A549 (cell line): Measurements from ENCODE around the gene TMEM176B. TPM values are rescaled to one million over a fixed set of nuclear protein-coding genes. Genes with fewer than 3 reads are reported as not detected.

ENCODE experiments used
- ATAC-seq, 2 experiments: fragments of 200-7000 bp in 1 of 2; fragments of >200 bp in 1 of 2; cut with Nextera tagmentation in 1 of 2; cut with Tn5 transposase in 1 of 2; 3 replicates each; pipeline versions ENCODE4 v1.8.0 to v1.9.1; 2018 to 2020; ENCODE audit warnings: mild to moderate bottlenecking in 1 of 2, moderate library complexity in 1 of 2
- CTCF ChIA-PET: fragments of 300-600 bp; sonication (Branson Sonifier 250); formaldehyde crosslinking; extraction: SDS; loops from one replicate; lab custom pipeline; 2021; ENCODE audit warnings: antibody characterized with exemption, inconsistent platforms; lab: Yijun Ruan, JAX
- POLR2A ChIA-PET: fragments of 350-600 bp; formaldehyde crosslinking; extraction: SDS; loops from one replicate; lab custom pipeline; 2021; ENCODE audit warnings: antibody characterized with exemption, inconsistent platforms; lab: Yijun Ruan, JAX
- DNase-seq, 2 experiments: peaks; one replicate each; pipeline versions ENCODE4 v3.0.0 to v3.0.0-alpha.2; 2011 to 2016; ENCODE audit warnings: low read depth in 1 of 2, low spot score in 1 of 2
- FAIRE-seq: peaks from 2 replicates; lab custom pipeline; 2011; peaks lifted over from hg19 to GRCh38; lab: Jason Lieb, UNC
- H3K27ac ChIP-seq, 2 experiments: fragments of >200 bp; sonication (Bioruptor Twin); formaldehyde crosslinking; 3 replicates each; pipeline ENCODE4 v1.5.1; 2016 to 2017
- H3K4me1 ChIP-seq: fragments of >200 bp; sonication (Bioruptor Twin); formaldehyde crosslinking; 3 replicates; pipeline ENCODE4 v1.6.1; 2016
- H3K4me2 ChIP-seq: fragments of >200 bp; sonication (Bioruptor Twin); formaldehyde crosslinking; 3 replicates; pipeline ENCODE4 v1.6.1; 2016
- H3K4me3 ChIP-seq: fragments of >200 bp; sonication (Bioruptor Twin); formaldehyde crosslinking; 3 replicates; pipeline ENCODE4 v1.5.1; 2016
- H3K9me3 ChIP-seq: fragments of >200 bp; sonication (Bioruptor Twin); formaldehyde crosslinking; 3 replicates; pipeline ENCODE4 v1.6.1; 2016
- CBX8 ChIP-seq: fragments of 200-600 bp; sonication (generic); IDR thresholded peaks from 2 replicates; pipeline ENCODE4 v1.6.1; 2016
- CHD4 ChIP-seq: fragments of 200-600 bp; sonication (generic); IDR thresholded peaks from 2 replicates; pipeline ENCODE4 v1.6.1; 2016; ENCODE audit warnings: antibody characterized with exemption, mild to moderate bottlenecking, borderline replicate concordance
- EHMT2 ChIP-seq: fragments of 200-600 bp; sonication (generic); IDR thresholded peaks from 2 replicates; pipeline ENCODE4 v1.6.1; 2016; ENCODE audit warnings: antibody characterized with exemption, low read depth, mild to moderate bottlenecking, moderate library complexity
- ELK1 ChIP-seq: fragments of 150-350 bp; IDR thresholded peaks from 2 replicates; pipeline ENCODE4 v1.6.1; 2014; ENCODE audit warnings: low read depth, mild to moderate bottlenecking, low read length
- ESRRA ChIP-seq: fragments of 150-350 bp; IDR thresholded peaks from 2 replicates; pipeline ENCODE4 v1.6.1; 2014; ENCODE audit warnings: mild to moderate bottlenecking, low read length, borderline replicate concordance
- HDAC2 ChIP-seq: fragments of 200-600 bp; sonication (generic); IDR thresholded peaks from 2 replicates; pipeline ENCODE4 v1.6.1; 2016
- JUNB ChIP-seq: fragments of >200 bp; sonication (Bioruptor Twin); formaldehyde crosslinking; IDR thresholded peaks from 2 replicates; pipeline ENCODE4 v1.6.1; 2016
- KDM1A ChIP-seq: fragments of 200-600 bp; sonication (generic); IDR thresholded peaks from 2 replicates; pipeline ENCODE4 v1.6.1; 2016; ENCODE audit warnings: low read depth, mild to moderate bottlenecking
- MAX ChIP-seq: IDR thresholded peaks from 2 replicates; pipeline ENCODE4 v1.6.1; 2012
- MYC ChIP-seq: IDR thresholded peaks from 2 replicates; pipeline ENCODE4 v1.6.1; 2012; ENCODE audit warnings: mild to moderate bottlenecking, inconsistent platforms, low read length, improper control_type of control experiment, borderline replicate concordance
- NPAS2 ChIP-seq: fragments of 250-450 bp; sonication (Bioruptor Pico); IDR thresholded peaks from 2 replicates; pipeline ENCODE4 v1.8.0; 2022; ENCODE audit warnings: mild to moderate bottlenecking, moderate library complexity, borderline replicate concordance
- NR3C1 ChIP-seq: fragments of >200 bp; sonication (Bioruptor Twin); formaldehyde crosslinking; IDR thresholded peaks from 3 replicates; pipeline ENCODE4 v1.6.1; 2017
- PHF8 ChIP-seq: fragments of 200-600 bp; sonication (generic); IDR thresholded peaks from 2 replicates; pipeline ENCODE4 v1.6.1; 2016; ENCODE audit warnings: low read depth, mild to moderate bottlenecking, antibody characterized with exemption, moderate library complexity, borderline replicate concordance
- POLR2A ChIP-seq: IDR thresholded peaks from 2 replicates; pipeline ENCODE4 v1.6.1; 2012; ENCODE audit warnings: mild to moderate bottlenecking, low read length
- RAD21 ChIP-seq, 2 experiments: fragments of >200 bp in 1 of 2; sonication (Bioruptor Twin) in 1 of 2; formaldehyde crosslinking in 1 of 2; IDR thresholded peaks in 1 of 2; conservative IDR thresholded peaks in 1 of 2; 2 replicates in 1 of 2; 3 replicates in 1 of 2; pipeline ENCODE4 v1.6.1; 2012 to 2018; ENCODE audit warnings: inconsistent platforms in 1 of 2
- RFX5 ChIP-seq: fragments of 450-650 bp; IDR thresholded peaks from 2 replicates; pipeline ENCODE4 v1.7.1; 2014; ENCODE audit warnings: antibody characterized with exemption, mild to moderate bottlenecking, moderate library complexity
- RNF2 ChIP-seq: fragments of 200-600 bp; sonication (generic); IDR thresholded peaks from 2 replicates; pipeline ENCODE4 v1.6.1; 2016; ENCODE audit warnings: low read depth, mild to moderate bottlenecking, antibody characterized with exemption, moderate library complexity, borderline replicate concordance
- SMC3 ChIP-seq: fragments of >200 bp; sonication (Bioruptor Twin); formaldehyde crosslinking; IDR thresholded peaks from 3 replicates; pipeline ENCODE4 v1.6.1; 2018; ENCODE audit warnings: inconsistent platforms
- SREBF2 ChIP-seq: fragments of 450-650 bp; IDR thresholded peaks from 2 replicates; pipeline ENCODE4 v1.6.1; 2014; ENCODE audit warnings: mild to moderate bottlenecking, moderate library complexity
- TFCP2L1 ChIP-seq: fragments of 250-450 bp; sonication (Bioruptor Pico); IDR thresholded peaks from 2 replicates; pipeline ENCODE4 v1.5.0; 2021; ENCODE audit warnings: mild to moderate bottlenecking
- USF2 ChIP-seq: fragments of 450-650 bp; IDR thresholded peaks from 2 replicates; pipeline ENCODE4 v1.6.1; 2014; ENCODE audit warnings: antibody characterized with exemption
- WGBS: methylation state at CpG from one replicate; pipeline ENCODE4 v1.1.6; 2017; ENCODE audit errors: missing lambda C conversion rate; 5-methylcytosine and 5-hydroxymethylcytosine counted together
- polyA plus RNA-seq, 4 experiments: library from polyadenylated mRNA; depleted of rRNA in 3 of 4; stranded (reverse); fragments of >200 nt; fragmentation: RNase III in 1 of 4; extraction: RNeasy Plus Mini Kit Qiagen cat#74134 plus additional on column Dnase treatment in 1 of 4; gene quantifications; 2 replicates in 3 of 4; 3 replicates in 1 of 4; pipeline ENCODE4 v1.2.3, GENCODE V29; 2011 to 2017

The TMEM176B gene
- polyA plus RNA-seq, 2 of the 4 experiments (the other 2 are of a cell fraction): 0.10 TPM; not detected in 1

- CTCF ChIA-PET: no interaction called here
- H3K27ac ChIP-seq: no peak overlapping the region
- DNase-seq (no peak), FAIRE-seq (no peak), ATAC-seq (no peak)
- 0 out of 3 replicates have a peak, but pooled peaks cover 12% of the 10 kb centered on the region for H3K4me1 ChIP-seq
- POLR2A ChIA-PET: no interaction called here
- no peaks in the 10 kb centered on the region for H3K9me3 ChIP-seq
- WGBS: 66% methylated on average over 2 of the region's 2 CpGs
- no peak for TF ChIP-seq JUNB
- TF ChIP-seq CHD4: no peak
- TF ChIP-seq SMC3: no peak
- no peak for TF ChIP-seq EHMT2
- TF ChIP-seq USF2: no peak
- TF ChIP-seq NR3C1: no peak
- TF ChIP-seq TFCP2L1: no peak
- no peak for TF ChIP-seq ELK1
- TF ChIP-seq SREBF2: no peak
- TF ChIP-seq POLR2A: no peak
- TF ChIP-seq RAD21 (conservative IDR thresholded peaks at IDR 0.05 in 1 of 2, IDR thresholded peaks at IDR 0.05 in 1 of 2): no peak
- no peak for TF ChIP-seq RNF2
- no peak for TF ChIP-seq CBX8
- no peak for TF ChIP-seq PHF8
- no peak for TF ChIP-seq RFX5
- no peak for TF ChIP-seq NPAS2 (CRISPR knock-in tag)
- H3K4me2 ChIP-seq: no peak overlapping the region
- no peak overlapping the region for H3K4me3 ChIP-seq
Observed at GRCh38 chr7:150781961-150782360, 18.2 kb downstream of the TMEM176B start.

GRCh38 chr7:150781103-150781502 is 19.1 kb downstream of the TMEM176B start:
- Histone ChIP-seq H3K27ac (no peak overlapping the region), H3K4me3 (no peak overlapping the region), H3K9me3 (no peaks in the 10 kb centered on the region), H3K4me1 (0 out of 3 replicates have a peak, but pooled peaks cover 12% of the 10 kb centered on the region), H3K4me2 (no peak overlapping the region)
- FAIRE-seq: no peak
- ChIA-PET POLR2A (no interaction called here), CTCF (no interaction called here)
- no peak for DNase-seq
- no peak for ATAC-seq
- TF ChIP-seq MAX (no peak), ELK1 (no peak), HDAC2 (no peak), RFX5 (no peak), MYC (no peak), KDM1A (no peak), CHD4 (no peak), ESRRA (no peak)
- WGBS: 10% methylated on average over 3 of the region's 3 CpGs

- POLR2A ChIA-PET: no interaction called here
- WGBS: 82% methylated on average over 3 of the region's 3 CpGs
- ATAC-seq: no peak
- H3K27ac ChIP-seq: no peak overlapping the region
- TF ChIP-seq ESRRA: no peak
- 0 out of 3 replicates have a peak, but pooled peaks cover 12% of the 10 kb centered on the region for H3K4me1 ChIP-seq
- no peak overlapping the region for H3K4me3 ChIP-seq
- DNase-seq: no peak
- CTCF ChIA-PET: interaction anchor here (0.6 to 0.9 kb wide), 3 partner anchors 42 to 152 kb away, joined by 3 read pairs; no protein-coding TSS in a partner anchor
- H3K4me2 ChIP-seq: no peak overlapping the region
- no peak for FAIRE-seq
- no peaks in the 10 kb centered on the region for H3K9me3 ChIP-seq
Observed at GRCh38 chr7:150780292-150780691, 19.9 kb downstream of the TMEM176B start.
